Endothelial cell of umbilical vein (primary cell): ENCODE results near the gene SETD1A. TPM values are rescaled to one million over a fixed set of nuclear protein-coding genes. Genes with fewer than 3 reads are reported as not detected.

Experiments used
- BruUV-seq: library from RNA; stranded (reverse); fragments of 400-500 nt; replicated peaks from 2 replicates; lab custom pipeline; 2021; lab: Mats Ljungman, UMichigan
- CTCF ChIA-PET: fragments of 300-600, 350-600 bp; sonication (Branson Sonifier 250); formaldehyde crosslinking; loops from one replicate; lab custom pipeline; 2021; ENCODE audit warnings: antibody characterized with exemption, inconsistent platforms; lab: Charles Lee
- POLR2A ChIA-PET: fragments of 300-600, 350-600 bp; sonication (Branson Sonifier 250); formaldehyde crosslinking; loops from one replicate; lab custom pipeline; 2021; ENCODE audit warnings: antibody characterized with exemption, inconsistent platforms; lab: Charles Lee
- DNase-seq: peaks from one replicate; pipeline ENCODE4 v3.0.0-alpha.2; 2011; ENCODE audit warnings: low read depth, low spot score
- FAIRE-seq: peaks from 2 replicates; lab custom pipeline; 2011; peaks lifted over from hg19 to GRCh38; lab: Jason Lieb, UNC
- H2AFZ ChIP-seq: 2 replicates; pipeline ENCODE4 v1.6.0; 2012; ENCODE audit warnings: low read depth, low read length, control low read depth, inconsistent platforms
- H3K27ac ChIP-seq: 2 replicates; pipeline ENCODE4 v1.5.1; 2011; ENCODE audit warnings: low read depth, mild to moderate bottlenecking, control low read depth, low read length, moderate library complexity; ENCODE audit not compliant: insufficient read depth
- H3K27me3 ChIP-seq, 2 experiments: 2 replicates each; pipeline versions ENCODE4 v1.6.0 to v1.6.1; 2011; ENCODE audit warnings: low read length in 2 of 2, mixed read lengths in 1 of 2; ENCODE audit not compliant: control insufficient read depth in 2 of 2, insufficient read depth in 2 of 2
- H3K36me3 ChIP-seq, 2 experiments: 2 replicates in 1 of 2; 3 replicates in 1 of 2; pipeline ENCODE4 v1.5.1; 2011; ENCODE audit warnings: low read length in 2 of 2, mild to moderate bottlenecking in 1 of 2, moderate library complexity in 1 of 2; ENCODE audit not compliant: control insufficient read depth in 2 of 2, insufficient read depth in 2 of 2; ENCODE audit errors: extremely low read depth in 1 of 2
- H3K4me1 ChIP-seq: 3 replicates; pipeline ENCODE4 v1.5.1; 2011; ENCODE audit warnings: mild to moderate bottlenecking, low read length; ENCODE audit not compliant: control insufficient read depth, insufficient read depth; ENCODE audit errors: extremely low read depth
- H3K4me2 ChIP-seq: 2 replicates; pipeline ENCODE4 v1.6.1; 2011; ENCODE audit warnings: low read length, control low read depth, mixed read lengths; ENCODE audit not compliant: insufficient read depth
- H3K4me3 ChIP-seq, 3 experiments: fragments of 200-600 bp in 1 of 3; sonication (generic), shearing (Covaris generic) in 1 of 3; replicated peaks in 1 of 3; 2 replicates each; pipeline ENCODE4 v1.5.1; 2011 to 2016; ENCODE audit warnings: control low read depth in 3 of 3, low read length in 3 of 3, mild to moderate bottlenecking in 2 of 3, inconsistent platforms in 1 of 3, low read depth in 1 of 3, moderate library complexity in 1 of 3; ENCODE audit not compliant: insufficient read depth in 1 of 3
- H3K79me2 ChIP-seq: 2 replicates; pipeline ENCODE4 v1.6.0; 2012; ENCODE audit warnings: low read length, inconsistent platforms; ENCODE audit not compliant: control insufficient read depth, insufficient read depth
- H3K9ac ChIP-seq: replicated peaks from 2 replicates; pipeline ENCODE3; 2011; ENCODE audit warnings: low read length, control low read depth; ENCODE audit not compliant: insufficient read depth; ENCODE audit errors: extremely low read depth
- H3K9me1 ChIP-seq: replicated peaks from 3 replicates; pipeline ENCODE4 v1.6.0; 2011; ENCODE audit warnings: mild to moderate bottlenecking, low read length; ENCODE audit not compliant: control insufficient read depth, insufficient read depth; ENCODE audit errors: extremely low read depth
- H3K9me3 ChIP-seq: replicated peaks from 2 replicates; pipeline ENCODE4 v1.5.1; 2012; ENCODE audit warnings: low read length, inconsistent platforms; ENCODE audit not compliant: control insufficient read depth, insufficient read depth
- H4K20me1 ChIP-seq: replicated peaks from 2 replicates; pipeline ENCODE3; 2011; ENCODE audit warnings: mild to moderate bottlenecking, low read length; ENCODE audit not compliant: control insufficient read depth, insufficient read depth; ENCODE audit errors: extremely low read depth
- EZH2 ChIP-seq: IDR thresholded peaks from 2 replicates; pipeline ENCODE4 v1.6.1; 2012; ENCODE audit warnings: borderline replicate concordance, low read depth, mild to moderate bottlenecking, moderate library complexity, low read length, inconsistent platforms; ENCODE audit not compliant: severe bottlenecking
- FOS ChIP-seq: IDR thresholded peaks from 2 replicates; pipeline ENCODE4 v1.6.1; 2011; ENCODE audit warnings: mild to moderate bottlenecking, low read length, moderate library complexity, borderline replicate concordance; ENCODE audit not compliant: insufficient read depth
- GATA2 ChIP-seq: IDR thresholded peaks from 2 replicates; pipeline ENCODE4 v1.7.0; 2011; ENCODE audit warnings: low read depth, mild to moderate bottlenecking, moderate library complexity, mixed read lengths, low read length; ENCODE audit not compliant: insufficient read length, insufficient read depth
- JUN ChIP-seq: IDR thresholded peaks from 2 replicates; pipeline ENCODE4 v1.6.1; 2011; ENCODE audit warnings: borderline replicate concordance, low read depth; ENCODE audit not compliant: insufficient read length, insufficient read depth
- MYC ChIP-seq: IDR thresholded peaks from one replicate; pipeline ENCODE4 v1.6.1; 2011; ENCODE audit warnings: mild to moderate bottlenecking, low read depth, low read length
- POLR2A ChIP-seq: IDR thresholded peaks from 2 replicates; pipeline ENCODE4 v1.6.1; 2012; ENCODE audit warnings: low read depth, mild to moderate bottlenecking, control low read depth, low read length
- POLR2AphosphoS5 ChIP-seq: IDR thresholded peaks from 2 replicates; pipeline ENCODE4 v1.6.1; 2012; ENCODE audit warnings: low read depth, mild to moderate bottlenecking, control low read depth, low read length, moderate library complexity; ENCODE audit not compliant: insufficient read depth
- dilution Hi-C: fragments of 300-500 bp; cut with MboI; formaldehyde crosslinking; loops from one replicate; pipeline ENCODE4 v1.15.0; 2019; ENCODE audit warnings: low sequenced_read_pairs; ENCODE audit not compliant: extremely low pct_ligation_motif_present
- intact Hi-C: fragments of 100-400 bp; cut with micrococcal nuclease; formaldehyde crosslinking; loops from one replicate; pipeline ENCODE4 v1.10.0; 2022
- polyA plus RNA-seq, 4 experiments: library from polyadenylated mRNA; depleted of rRNA in 3 of 4; stranded (reverse) in 3 of 4; unstranded in 1 of 4; fragments of >200 nt; gene quantifications; 2 replicates each; pipeline versions ENCODE4 v1.2.1 to v1.2.3, GENCODE V29; 2011 to 2012; ENCODE audit warnings: missing spikeins in 1 of 4
- total RNA-seq: library from RNA; stranded (reverse); gene quantifications from 2 replicates; pipeline ENCODE4 v1.2.3, GENCODE V29; 2021
- TF ChIP-seq, protein P1 (sequence below): IDR thresholded peaks from 2 replicates; pipeline ENCODE4 v1.6.1; 2011; ENCODE audit not compliant: insufficient read depth, insufficient read length
- TF ChIP-seq, protein P2 (sequence below), 2 donors: IDR thresholded peaks; 1 replicate in 1 of 2; 2 replicates in 1 of 2; pipeline ENCODE4 v1.5.1; 2011; ENCODE audit warnings: low read length in 2 of 2, mild to moderate bottlenecking in 2 of 2, moderate library complexity in 2 of 2, control low read depth in 1 of 2, inconsistent platforms in 1 of 2, low read depth in 1 of 2; ENCODE audit not compliant: insufficient read depth in 1 of 2; ENCODE audit errors: extremely low read depth in 1 of 2

SETD1A gene
- total and polyA plus RNA-seq, 2 donors (not counting 3 experiments of a cell fraction or from before 2014, with no cell fraction given), result 3.5 to 21.3 TPM

- Histone ChIP-seq H3K4me3 (no peak overlapping the region), H3K36me3 (peaks cover 4 to 30% of the 10 kb centered on the region in 2 experiments), H3K9ac (no peak overlapping the region), H3K4me2 (no peak overlapping the region), H3K27ac (no peak overlapping the region), H3K4me1 (peaks cover 2% of the 10 kb centered on the region), H3K79me2 (no peaks in the 10 kb centered on the region), H2AFZ (no peak overlapping the region), H3K27me3 (no peaks in the 10 kb centered on the region), H3K9me1 (no peaks in the 10 kb centered on the region), H4K20me1 (no peaks in the 10 kb centered on the region), H3K9me3 (no peaks in the 10 kb centered on the region)
- FAIRE-seq, result no peak
- CTCF ChIA-PET, result interaction anchor here (0.8 kb wide), 1 partner anchor 84 kb away, joined by 3 read pairs; no protein-coding TSS in a partner anchor
- dilution Hi-C loops, result no loop called here
- POLR2A ChIA-PET, result no interaction called here
- intact Hi-C loops, result no loop called here
- DNase-seq, result no peak
- TF ChIP-seq GATA2 (no peak), EZH2 (no peak), JUN (no peak), POLR2AphosphoS5 (no peak), FOS (no peak), POLR2A (no peak), MYC (no peak)
- TF ChIP-seq, protein P1, sequence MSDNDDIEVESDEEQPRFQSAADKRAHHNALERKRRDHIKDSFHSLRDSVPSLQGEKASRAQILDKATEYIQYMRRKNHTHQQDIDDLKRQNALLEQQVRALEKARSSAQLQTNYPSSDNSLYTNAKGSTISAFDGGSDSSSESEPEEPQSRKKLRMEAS, result no peak
- TF ChIP-seq, protein P2, sequence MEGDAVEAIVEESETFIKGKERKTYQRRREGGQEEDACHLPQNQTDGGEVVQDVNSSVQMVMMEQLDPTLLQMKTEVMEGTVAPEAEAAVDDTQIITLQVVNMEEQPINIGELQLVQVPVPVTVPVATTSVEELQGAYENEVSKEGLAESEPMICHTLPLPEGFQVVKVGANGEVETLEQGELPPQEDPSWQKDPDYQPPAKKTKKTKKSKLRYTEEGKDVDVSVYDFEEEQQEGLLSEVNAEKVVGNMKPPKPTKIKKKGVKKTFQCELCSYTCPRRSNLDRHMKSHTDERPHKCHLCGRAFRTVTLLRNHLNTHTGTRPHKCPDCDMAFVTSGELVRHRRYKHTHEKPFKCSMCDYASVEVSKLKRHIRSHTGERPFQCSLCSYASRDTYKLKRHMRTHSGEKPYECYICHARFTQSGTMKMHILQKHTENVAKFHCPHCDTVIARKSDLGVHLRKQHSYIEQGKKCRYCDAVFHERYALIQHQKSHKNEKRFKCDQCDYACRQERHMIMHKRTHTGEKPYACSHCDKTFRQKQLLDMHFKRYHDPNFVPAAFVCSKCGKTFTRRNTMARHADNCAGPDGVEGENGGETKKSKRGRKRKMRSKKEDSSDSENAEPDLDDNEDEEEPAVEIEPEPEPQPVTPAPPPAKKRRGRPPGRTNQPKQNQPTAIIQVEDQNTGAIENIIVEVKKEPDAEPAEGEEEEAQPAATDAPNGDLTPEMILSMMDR (IDR thresholded peaks at IDR 0.05; ENCODE audit: extremely low read depth in 1 of 2, insufficient read depth in 1 of 2, low read depth in 1 of 2, low read length in 2 of 2), result no peak
- BruUV-seq, result no TSS peak
These were observed 28.4 kb upstream of the SETD1A start for GRCh38 chr16:30929167-30929566.
